Loucy (cell line): ENCODE data around the gene LBH.

Experiments
- EZH2phosphoT487 ChIP-seq: fragments of 200-600 bp; IDR thresholded peaks from 2 replicates; pipeline ENCODE4 v1.6.1; 2018; ENCODE audit warnings: antibody characterized with exemption, mild to moderate bottlenecking, moderate library complexity, borderline replicate concordance
- TF ChIP-seq, protein P1 (sequence below): fragments of 200-600 bp; sonication (generic); conservative IDR thresholded peaks from 2 replicates; pipeline ENCODE4 v1.5.1; 2014; ENCODE audit warnings: mild to moderate bottlenecking, antibody characterized with exemption, low read length

DNA sequence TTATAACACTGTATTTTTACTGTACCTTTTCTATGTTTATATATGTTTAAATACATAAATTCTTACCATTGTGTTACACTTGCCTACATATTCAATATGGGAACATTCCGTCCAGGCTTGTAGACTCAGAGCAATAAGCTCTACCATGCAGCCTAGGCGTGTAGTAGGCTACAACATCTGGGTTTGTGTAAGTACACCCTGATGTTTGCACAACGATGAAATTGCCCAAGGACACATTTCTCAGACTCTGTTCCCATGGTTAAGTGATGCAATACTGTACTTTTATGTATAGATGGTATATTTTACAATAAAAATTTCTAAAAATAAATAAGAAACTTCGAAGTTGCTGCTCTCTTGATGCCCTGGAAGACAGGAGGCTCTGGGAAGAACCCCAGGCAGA is 46.2 kb upstream of the LBH start:
- TF ChIP-seq, protein P1, sequence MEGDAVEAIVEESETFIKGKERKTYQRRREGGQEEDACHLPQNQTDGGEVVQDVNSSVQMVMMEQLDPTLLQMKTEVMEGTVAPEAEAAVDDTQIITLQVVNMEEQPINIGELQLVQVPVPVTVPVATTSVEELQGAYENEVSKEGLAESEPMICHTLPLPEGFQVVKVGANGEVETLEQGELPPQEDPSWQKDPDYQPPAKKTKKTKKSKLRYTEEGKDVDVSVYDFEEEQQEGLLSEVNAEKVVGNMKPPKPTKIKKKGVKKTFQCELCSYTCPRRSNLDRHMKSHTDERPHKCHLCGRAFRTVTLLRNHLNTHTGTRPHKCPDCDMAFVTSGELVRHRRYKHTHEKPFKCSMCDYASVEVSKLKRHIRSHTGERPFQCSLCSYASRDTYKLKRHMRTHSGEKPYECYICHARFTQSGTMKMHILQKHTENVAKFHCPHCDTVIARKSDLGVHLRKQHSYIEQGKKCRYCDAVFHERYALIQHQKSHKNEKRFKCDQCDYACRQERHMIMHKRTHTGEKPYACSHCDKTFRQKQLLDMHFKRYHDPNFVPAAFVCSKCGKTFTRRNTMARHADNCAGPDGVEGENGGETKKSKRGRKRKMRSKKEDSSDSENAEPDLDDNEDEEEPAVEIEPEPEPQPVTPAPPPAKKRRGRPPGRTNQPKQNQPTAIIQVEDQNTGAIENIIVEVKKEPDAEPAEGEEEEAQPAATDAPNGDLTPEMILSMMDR, result no peak
- no peak for TF ChIP-seq EZH2phosphoT487
